ENCODE measurements around the gene PRR22. TPM values are rescaled to one million over a fixed set of nuclear protein-coding genes. Genes with fewer than 3 reads are reported as not detected.

PRR22 gene
- total RNA-seq, 1 donor from 2014 or later, result 2.7 TPM

GRCh38 chr19:5818594-5818993, 34.0 kb upstream of the PRR22 start:
- no peak for TF ChIP-seq CTCF (IDR thresholded peaks at IDR 0.05)
- intact Hi-C loops (cut with DNase I), result no loop called here
- no peaks in the 10 kb centered on the region for H3K27me3 ChIP-seq (ENCODE audit: low read depth)
- no peaks in the 10 kb centered on the region for H3K4me1 ChIP-seq
- ATAC-seq (no peak), DNase-seq (no peak)
- H3K36me3 ChIP-seq, result no peaks in the 10 kb centered on the region
- no peak overlapping the region for H3K27ac ChIP-seq
- H3K9me3 ChIP-seq, result no peaks in the 10 kb centered on the region
- no peak overlapping the region for H3K4me3 ChIP-seq

GRCh38 chr19:5817218-5817617, 32.7 kb upstream of the PRR22 start:
- Histone ChIP-seq H3K27ac (no peak overlapping the region), H3K36me3 (no peaks in the 10 kb centered on the region), H3K27me3 (ENCODE audit: low read depth) (no peaks in the 10 kb centered on the region), H3K4me1 (no peaks in the 10 kb centered on the region), H3K4me3 (no peak overlapping the region), H3K9me3 (no peaks in the 10 kb centered on the region)
- ATAC-seq, result no peak
- no peak for DNase-seq
- intact Hi-C loops (cut with DNase I), result no loop called here
- no peak for TF ChIP-seq CTCF (IDR thresholded peaks at IDR 0.05)

- intact Hi-C loops (cut with DNase I), result no loop called here
- Histone ChIP-seq H3K4me3 (no peak overlapping the region), H3K36me3 (no peaks in the 10 kb centered on the region), H3K27me3 (ENCODE audit: low read depth) (no peaks in the 10 kb centered on the region), H3K4me1 (no peaks in the 10 kb centered on the region), H3K9me3 (no peaks in the 10 kb centered on the region), H3K27ac (no peak overlapping the region)
- DNase-seq, result no peak
- no peak for ATAC-seq
- TF ChIP-seq CTCF (IDR thresholded peaks at IDR 0.05), result no peak
Measured at GRCh38 chr19:5814852-5815246, 30.3 kb upstream of the PRR22 start.

GRCh38 chr19:5814123-5814851, 29.7 kb upstream of the PRR22 start:
- intact Hi-C loops (cut with DNase I), result no loop called here
- no peaks in the 10 kb centered on the region for H3K4me1 ChIP-seq
- no peaks in the 10 kb centered on the region for H3K9me3 ChIP-seq
- TF ChIP-seq CTCF (IDR thresholded peaks at IDR 0.05), result no peak
- no peaks in the 10 kb centered on the region for H3K27me3 ChIP-seq (ENCODE audit: low read depth)
- H3K4me3 ChIP-seq, result no peak overlapping the region
- no peak overlapping the region for H3K27ac ChIP-seq
- ATAC-seq (no peak), DNase-seq (no peak)
- no peaks in the 10 kb centered on the region for H3K36me3 ChIP-seq

GRCh38 chr19:5811117-5811516, 26.6 kb upstream of the PRR22 start:
- no peak for TF ChIP-seq CTCF (IDR thresholded peaks at IDR 0.05)
- intact Hi-C loops (cut with DNase I), result no loop called here
- ATAC-seq (no peak), DNase-seq (no peak)
- Histone ChIP-seq H3K36me3 (no peaks in the 10 kb centered on the region), H3K4me1 (no peaks in the 10 kb centered on the region), H3K9me3 (no peaks in the 10 kb centered on the region), H3K27ac (no peak overlapping the region), H3K27me3 (ENCODE audit: low read depth) (peaks cover 2% of the 10 kb centered on the region), H3K4me3 (no peak overlapping the region)
